SK-N-SH (cell line): Measurements from ENCODE around the gene COL4A2. TPM values are rescaled to one million over a fixed set of nuclear protein-coding genes. Genes with fewer than 3 reads are reported as not detected.

Experiments used
- CTCF ChIA-PET: fragments of 300-600, 350-600 bp; formaldehyde crosslinking; extraction: SDS; loops from one replicate; lab custom pipeline; 2021; lab: Yijun Ruan, JAX
- POLR2A ChIA-PET: fragments of 350-600 bp; sonication (Branson Sonifier 250); formaldehyde crosslinking; extraction: SDS; loops from one replicate; lab custom pipeline; 2020; ENCODE audit warnings: antibody characterized with exemption, inconsistent platforms; lab: Yijun Ruan, JAX
- DNase-seq: peaks from one replicate; pipeline ENCODE4 v3.0.0; 2012
- H2AFZ ChIP-seq: fragments of 200-600 bp; sonication (generic); 2 replicates; pipeline ENCODE4 v1.8.1; 2016; ENCODE audit warnings: antibody characterized with exemption, mild to moderate bottlenecking, low read depth
- H3F3A ChIP-seq: fragments of 200-600 bp; sonication (generic); replicated peaks from 2 replicates; pipeline ENCODE3; 2016; ENCODE audit warnings: antibody characterized with exemption, mild to moderate bottlenecking; ENCODE audit not compliant: insufficient read depth
- H3K27ac ChIP-seq, 2 experiments: fragments of 200-500 bp in 1 of 2; fragments of 200-600 bp in 1 of 2; sonication (Bioruptor generic) in 1 of 2; sonication (generic), shearing (Covaris generic) in 1 of 2; 2 replicates each; pipeline versions ENCODE4 v1.5.1 to v1.6.1; 2014 to 2016; ENCODE audit warnings: low read depth in 2 of 2, inconsistent platforms in 1 of 2, low read length in 1 of 2, mild to moderate bottlenecking in 1 of 2, mixed read lengths in 1 of 2
- H3K27me3 ChIP-seq: fragments of 200-600 bp; sonication (generic), shearing (Covaris generic); 2 replicates; pipeline ENCODE4 v1.6.1; 2016; ENCODE audit warnings: mixed run types; ENCODE audit not compliant: insufficient read depth
- H3K36me3 ChIP-seq, 2 experiments: fragments of 200-500 bp in 1 of 2; fragments of 200-600 bp in 1 of 2; sonication (Bioruptor generic) in 1 of 2; sonication (generic) in 1 of 2; replicated peaks in 1 of 2; 2 replicates each; pipeline versions ENCODE3 to v1.5.1; 2014 to 2016; ENCODE audit warnings: low read length in 1 of 2, mild to moderate bottlenecking in 1 of 2; ENCODE audit not compliant: insufficient read depth in 2 of 2, control insufficient read depth in 1 of 2
- H3K4me1 ChIP-seq, 2 experiments: fragments of 200-500 bp in 1 of 2; fragments of 200-600 bp in 1 of 2; sonication (Bioruptor generic) in 1 of 2; sonication (generic), shearing (Covaris generic) in 1 of 2; 2 replicates each; pipeline versions ENCODE4 v1.5.1 to v1.6.1; 2014 to 2016; ENCODE audit warnings: low read depth in 1 of 2, low read length in 1 of 2, mixed run types in 1 of 2; ENCODE audit not compliant: insufficient read depth in 2 of 2, control insufficient read depth in 1 of 2
- H3K4me2 ChIP-seq: fragments of 200-600 bp; sonication (generic), shearing (Covaris generic); 2 replicates; pipeline ENCODE4 v1.6.1; 2017; ENCODE audit warnings: mixed run types
- H3K4me3 ChIP-seq, 2 experiments: fragments of 200-500 bp in 1 of 2; fragments of 200-600 bp in 1 of 2; sonication (Bioruptor generic) in 1 of 2; sonication (generic), shearing (Covaris generic) in 1 of 2; 2 replicates each; pipeline versions ENCODE4 v1.5.1 to v1.8.1; 2014 to 2016; ENCODE audit warnings: low read depth in 2 of 2, inconsistent platforms in 1 of 2, low read length in 1 of 2, mild to moderate bottlenecking in 1 of 2, mixed read lengths in 1 of 2, moderate library complexity in 1 of 2
- H3K79me2 ChIP-seq: fragments of 200-600 bp; sonication (generic); 2 replicates; pipeline ENCODE4 v1.8.1; 2017; ENCODE audit warnings: mild to moderate bottlenecking; ENCODE audit not compliant: insufficient read depth
- H3K9ac ChIP-seq: fragments of 200-600 bp; sonication (generic); 2 replicates; pipeline ENCODE4 v1.6.1; 2017; ENCODE audit warnings: mixed run types
- H3K9me2 ChIP-seq: fragments of 200-600 bp; sonication (generic); 2 replicates; pipeline ENCODE4 v1.6.1; 2017; ENCODE audit warnings: mixed run types
- H3K9me3 ChIP-seq: fragments of 200-600 bp; sonication (generic); 2 replicates; pipeline ENCODE4 v1.6.1; 2017; ENCODE audit warnings: mixed run types, mild to moderate bottlenecking, moderate library complexity
- H4K20me1 ChIP-seq: fragments of 200-600 bp; sonication (generic); 2 replicates; pipeline ENCODE4 v1.6.1; 2017; ENCODE audit warnings: mild to moderate bottlenecking, mixed run types; ENCODE audit not compliant: insufficient read depth
- EP300 ChIP-seq, 2 experiments: IDR thresholded peaks; 2 replicates each; pipeline versions ENCODE4 v1.4.0 to v1.6.1; 2012; ENCODE audit warnings: borderline replicate concordance in 1 of 2, low read depth in 1 of 2, low read length in 1 of 2
- FOSL2 ChIP-seq: IDR thresholded peaks from 2 replicates; pipeline ENCODE4 v1.4.0; 2012; ENCODE audit warnings: low read depth, mild to moderate bottlenecking, moderate library complexity, borderline replicate concordance
- MEF2A ChIP-seq: IDR thresholded peaks from 2 replicates; pipeline ENCODE4 v1.4.0; 2012; ENCODE audit warnings: low read depth, borderline replicate concordance
- MXI1 ChIP-seq: IDR thresholded peaks from 2 replicates; pipeline ENCODE4 v1.6.1; 2012; ENCODE audit warnings: mild to moderate bottlenecking, low read depth, low read length, improper control_type of control experiment
- RAD21 ChIP-seq: IDR thresholded peaks from 2 replicates; pipeline ENCODE4 v1.6.1; 2012; ENCODE audit warnings: mild to moderate bottlenecking, low read length
- SMC3 ChIP-seq: IDR thresholded peaks from 2 replicates; pipeline ENCODE4 v1.6.1; 2012; ENCODE audit warnings: low read depth, low read length, improper control_type of control experiment
- USF2 ChIP-seq: fragments of 150-350 bp; IDR thresholded peaks from 2 replicates; pipeline ENCODE4 v1.6.1; 2017; ENCODE audit warnings: antibody characterized with exemption, low read length, low read depth, borderline replicate concordance
- WGBS: methylation state at CpG from one replicate; pipeline ENCODE4 v1.1.6; 2017; ENCODE audit warnings: low lambda C conversion rate; 5-methylcytosine and 5-hydroxymethylcytosine counted together
- polyA plus RNA-seq, 3 experiments: library from polyadenylated mRNA; depleted of rRNA; stranded (reverse); fragments of >200 nt; gene quantifications; 2 replicates each; pipeline ENCODE4 v1.2.3, GENCODE V29; 2012
- TF ChIP-seq, protein P1 (sequence below): IDR thresholded peaks from 2 replicates; pipeline ENCODE4 v1.6.1; 2012; ENCODE audit warnings: mild to moderate bottlenecking, low read depth, low read length, moderate library complexity
- TF ChIP-seq, protein P2 (sequence below): IDR thresholded peaks from 2 replicates; pipeline ENCODE4; 2012

Gene COL4A2
- polyA plus RNA-seq, 1 of the 3 experiments (the other 2 are of a cell fraction) = 137 TPM

GRCh38 chr13:110280231-110280813 is 26.8 kb upstream of the COL4A2 start:
- no peak for DNase-seq
- peaks cover 0 to 14% of the 10 kb centered on the region in 2 experiments; a peak in 2 of 4 replicates for H3K4me1 ChIP-seq
- POLR2A ChIA-PET = no interaction called here

More at GRCh38 chr13:110280231-110280813, 26.8 kb upstream of the COL4A2 start:
- H3K27me3 ChIP-seq = no peaks in the 10 kb centered on the region
- no peaks in the 10 kb centered on the region for H3K9me2 ChIP-seq
- H3K27ac ChIP-seq = no peak overlapping the region
- H3K9ac ChIP-seq = no peak overlapping the region
- H3F3A ChIP-seq = peaks cover 6% of the 10 kb centered on the region
- CTCF ChIA-PET = no interaction called here
- WGBS = 96% methylated on average over 9 of the region's 9 CpGs
- H3K9me3 ChIP-seq = no peaks in the 10 kb centered on the region
- peaks cover 43% of the 10 kb centered on the region; the same call in 1 of the 2 replicates for H4K20me1 ChIP-seq
- no peaks in the 10 kb centered on the region for H3K36me3 ChIP-seq
- TF ChIP-seq, protein P1, sequence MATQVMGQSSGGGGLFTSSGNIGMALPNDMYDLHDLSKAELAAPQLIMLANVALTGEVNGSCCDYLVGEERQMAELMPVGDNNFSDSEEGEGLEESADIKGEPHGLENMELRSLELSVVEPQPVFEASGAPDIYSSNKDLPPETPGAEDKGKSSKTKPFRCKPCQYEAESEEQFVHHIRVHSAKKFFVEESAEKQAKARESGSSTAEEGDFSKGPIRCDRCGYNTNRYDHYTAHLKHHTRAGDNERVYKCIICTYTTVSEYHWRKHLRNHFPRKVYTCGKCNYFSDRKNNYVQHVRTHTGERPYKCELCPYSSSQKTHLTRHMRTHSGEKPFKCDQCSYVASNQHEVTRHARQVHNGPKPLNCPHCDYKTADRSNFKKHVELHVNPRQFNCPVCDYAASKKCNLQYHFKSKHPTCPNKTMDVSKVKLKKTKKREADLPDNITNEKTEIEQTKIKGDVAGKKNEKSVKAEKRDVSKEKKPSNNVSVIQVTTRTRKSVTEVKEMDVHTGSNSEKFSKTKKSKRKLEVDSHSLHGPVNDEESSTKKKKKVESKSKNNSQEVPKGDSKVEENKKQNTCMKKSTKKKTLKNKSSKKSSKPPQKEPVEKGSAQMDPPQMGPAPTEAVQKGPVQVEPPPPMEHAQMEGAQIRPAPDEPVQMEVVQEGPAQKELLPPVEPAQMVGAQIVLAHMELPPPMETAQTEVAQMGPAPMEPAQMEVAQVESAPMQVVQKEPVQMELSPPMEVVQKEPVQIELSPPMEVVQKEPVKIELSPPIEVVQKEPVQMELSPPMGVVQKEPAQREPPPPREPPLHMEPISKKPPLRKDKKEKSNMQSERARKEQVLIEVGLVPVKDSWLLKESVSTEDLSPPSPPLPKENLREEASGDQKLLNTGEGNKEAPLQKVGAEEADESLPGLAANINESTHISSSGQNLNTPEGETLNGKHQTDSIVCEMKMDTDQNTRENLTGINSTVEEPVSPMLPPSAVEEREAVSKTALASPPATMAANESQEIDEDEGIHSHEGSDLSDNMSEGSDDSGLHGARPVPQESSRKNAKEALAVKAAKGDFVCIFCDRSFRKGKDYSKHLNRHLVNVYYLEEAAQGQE = no peak
- TF ChIP-seq MEF2A (no peak), MXI1 (no peak), RAD21 (no peak), EP300 (IDR thresholded peaks at IDR 0.05; ENCODE audit: borderline replicate concordance in 1 of 2, low read depth in 1 of 2, low read length in 1 of 2) (no peak), FOSL2 (no peak), USF2 (no peak), SMC3 (no peak)
- TF ChIP-seq, protein P2, sequence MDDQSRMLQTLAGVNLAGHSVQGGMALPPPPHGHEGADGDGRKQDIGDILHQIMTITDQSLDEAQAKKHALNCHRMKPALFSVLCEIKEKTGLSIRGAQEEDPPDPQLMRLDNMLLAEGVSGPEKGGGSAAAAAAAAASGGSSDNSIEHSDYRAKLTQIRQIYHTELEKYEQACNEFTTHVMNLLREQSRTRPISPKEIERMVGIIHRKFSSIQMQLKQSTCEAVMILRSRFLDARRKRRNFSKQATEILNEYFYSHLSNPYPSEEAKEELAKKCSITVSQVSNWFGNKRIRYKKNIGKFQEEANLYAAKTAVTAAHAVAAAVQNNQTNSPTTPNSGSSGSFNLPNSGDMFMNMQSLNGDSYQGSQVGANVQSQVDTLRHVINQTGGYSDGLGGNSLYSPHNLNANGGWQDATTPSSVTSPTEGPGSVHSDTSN = no peak
- H3K4me3 ChIP-seq = no peak overlapping the region
- H2AFZ ChIP-seq = no peak overlapping the region
- no peak overlapping the region for H3K4me2 ChIP-seq
- H3K79me2 ChIP-seq = peaks cover 98% of the 10 kb centered on the region
